Activated T-cell treated with anti-CD3 and anti-CD28 coated beads, Interleukin-2, amount 50 U/mL, for 72 hours (primary cell): ENCODE results near the gene KRT17. TPM values are rescaled to one million over a fixed set of nuclear protein-coding genes. Genes with fewer than 3 reads are reported as not detected.
"Not testable (repeated sequence)": the region's sequence is repeated elsewhere in the genome, so short reads cannot be mapped to it uniquely, and the experiment has no call there.

Experiments
- ATAC-seq, 2 donors: fragments of 150-1000 bp; cut with Tn5 transposase; replicated peaks in 1 of 2; 2 replicates each; pipeline ENCODE4 v1.10.0; 2021; ENCODE audit warnings: moderate library complexity in 2 of 2, mild to moderate bottlenecking in 1 of 2
- DNase-seq, 2 donors: peaks; one replicate each; pipeline ENCODE4 v3.0.0; 2021 to 2022; ENCODE audit warnings: mixed read lengths in 1 of 2
- H3K27ac Mint-ChIP-seq: one replicate; pipeline ENCODE4 v1.8.0; 2022; ENCODE audit warnings: mild to moderate bottlenecking, moderate library complexity, mixed read lengths
- H3K27me3 Mint-ChIP-seq: one replicate; pipeline ENCODE4 v1.8.0; 2022; ENCODE audit warnings: low read depth, mixed read lengths
- H3K36me3 Mint-ChIP-seq, 2 donors: one replicate each; pipeline ENCODE4 v1.8.0; 2022; ENCODE audit warnings: mixed read lengths in 2 of 2, mild to moderate bottlenecking in 1 of 2; ENCODE audit not compliant: insufficient read depth in 2 of 2
- H3K4me1 Mint-ChIP-seq: one replicate; pipeline ENCODE4 v1.8.0; 2022; ENCODE audit warnings: low read depth, mixed read lengths
- H3K4me3 Mint-ChIP-seq, 2 donors: one replicate each; pipeline ENCODE4 v1.8.0; 2022; ENCODE audit warnings: mild to moderate bottlenecking in 2 of 2, mixed read lengths in 2 of 2, moderate library complexity in 2 of 2
- H3K9me3 Mint-ChIP-seq, 2 donors: one replicate each; pipeline ENCODE4 v1.8.0; 2022; ENCODE audit warnings: mixed read lengths in 2 of 2
- total RNA-seq, 2 donors: library from RNA; stranded (reverse); gene quantifications; one replicate each; pipeline ENCODE4 v1.2.3, GENCODE V29; 2022

KRT17 gene
- total RNA-seq, 2 donors from 2014 or later: 0.63 TPM; not detected in 1

DNA sequence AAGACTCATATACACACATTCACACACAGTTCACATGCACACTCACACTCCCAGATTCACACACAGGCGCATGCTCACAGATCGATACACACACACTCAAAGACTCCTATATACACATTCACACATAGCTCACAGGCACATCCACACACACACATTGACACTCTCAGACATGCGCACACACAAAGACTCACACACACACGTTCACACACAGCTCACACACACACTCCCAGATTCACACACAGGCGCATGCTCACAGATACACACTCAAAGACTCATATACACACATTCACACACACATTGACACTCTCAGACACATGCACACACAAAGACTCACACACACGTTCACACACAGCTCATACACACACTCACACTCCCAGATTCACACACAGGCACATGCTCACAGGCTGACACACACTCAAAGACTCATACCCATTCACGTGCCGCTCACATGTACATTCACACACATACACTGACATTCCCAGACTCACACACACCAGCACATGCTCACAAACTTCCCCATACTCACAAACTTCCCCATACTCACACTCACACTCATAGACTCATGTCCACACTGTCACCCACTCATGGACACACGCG lies 25.6 kb upstream of the KRT17 start:
- DNase-seq (no peak), ATAC-seq (no peak)
- no peak overlapping the region for H3K27ac Mint-ChIP-seq
- H3K9me3 Mint-ChIP-seq: no peaks in the 10 kb centered on the region
- H3K4me3 Mint-ChIP-seq: no peak overlapping the region
- H3K4me1 Mint-ChIP-seq: peaks cover 10% of the 10 kb centered on the region
- H3K36me3 Mint-ChIP-seq: no peaks in the 10 kb centered on the region
- no peaks in the 10 kb centered on the region for H3K27me3 Mint-ChIP-seq

DNA sequence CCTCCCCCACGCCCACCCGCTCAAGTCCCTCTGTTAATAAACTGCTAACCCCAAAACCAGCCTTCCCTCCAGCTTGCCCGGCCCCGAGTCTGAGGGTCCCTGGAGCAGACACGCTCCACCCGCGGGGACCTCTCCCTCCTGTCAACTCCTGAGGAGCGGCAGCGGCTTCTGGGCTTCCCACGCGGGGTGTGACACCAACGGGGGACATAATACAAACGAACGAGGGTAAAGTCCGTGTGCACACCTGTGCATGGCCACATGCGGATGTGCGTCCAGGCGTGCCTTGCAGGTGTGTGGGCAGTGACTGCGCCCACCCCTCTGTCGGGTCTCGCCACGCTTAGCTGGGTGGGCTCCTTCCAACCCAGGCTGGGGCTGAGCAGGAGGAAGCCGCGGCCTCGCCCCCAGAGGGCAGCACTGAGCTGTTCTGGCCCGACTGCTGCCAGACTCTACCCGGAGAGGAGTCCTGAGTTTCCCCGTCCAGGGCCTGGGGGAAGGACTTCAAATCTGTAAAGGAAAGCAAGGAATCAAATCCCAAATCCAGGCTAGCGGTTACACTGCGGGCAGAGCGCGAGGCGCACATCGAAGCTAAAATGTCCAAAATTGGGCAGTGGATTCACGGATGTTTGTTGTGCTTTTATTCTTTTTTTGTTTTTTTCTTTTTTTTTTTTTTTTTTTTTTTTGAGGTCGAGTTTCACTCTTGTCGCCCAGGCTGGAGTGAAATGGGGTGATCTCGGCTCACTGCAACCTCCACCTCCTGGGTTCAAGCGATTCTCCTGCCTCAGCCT lies 24.2 kb upstream of the KRT17 start:
- Mint-ChIP-seq H3K4me1 (peaks cover 10% of the 10 kb centered on the region), H3K27me3 (no peaks in the 10 kb centered on the region), H3K9me3 (no peaks in the 10 kb centered on the region), H3K4me3 (peak overlapping the region; percentile 70 to 76), H3K27ac (no peak overlapping the region), H3K36me3 (no peaks in the 10 kb centered on the region)
- DNase-seq (peak; percentile 88 to 92), ATAC-seq (peak; percentile 89 to 92)

DNA sequence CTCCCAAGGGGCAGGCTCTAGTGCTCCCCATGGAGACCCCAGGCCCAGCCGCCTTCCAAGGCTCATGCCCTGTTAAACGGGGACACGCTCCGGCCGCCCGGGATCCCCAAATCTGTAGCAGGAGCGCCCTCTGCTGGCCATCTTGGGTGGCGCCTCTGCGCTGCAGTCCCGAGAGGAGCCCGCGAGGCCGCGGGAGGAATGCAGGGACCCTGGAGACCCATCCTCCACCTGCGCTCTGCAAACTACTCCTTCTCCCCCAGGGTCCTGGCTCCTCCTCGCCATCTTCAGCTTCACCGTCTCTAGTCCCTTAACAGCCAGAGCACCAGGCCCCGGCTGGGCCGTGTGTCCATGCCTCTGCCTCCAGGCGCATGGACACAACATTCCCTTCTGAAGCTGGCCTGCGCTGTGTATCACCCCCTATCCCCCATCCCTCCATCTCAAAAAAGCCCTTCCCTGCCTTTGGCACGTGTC lies 23.6 kb upstream of the KRT17 start:
- DNase-seq (peak; percentile 86 to 93), ATAC-seq (peak; percentile 80 to 82)
- no peaks in the 10 kb centered on the region for H3K9me3 Mint-ChIP-seq
- H3K4me3 Mint-ChIP-seq: peak overlapping the region; percentile 70 to 76
- H3K27ac Mint-ChIP-seq: no peak overlapping the region
- no peaks in the 10 kb centered on the region for H3K27me3 Mint-ChIP-seq
- peaks cover 10% of the 10 kb centered on the region for H3K4me1 Mint-ChIP-seq
- H3K36me3 Mint-ChIP-seq: no peaks in the 10 kb centered on the region

DNA sequence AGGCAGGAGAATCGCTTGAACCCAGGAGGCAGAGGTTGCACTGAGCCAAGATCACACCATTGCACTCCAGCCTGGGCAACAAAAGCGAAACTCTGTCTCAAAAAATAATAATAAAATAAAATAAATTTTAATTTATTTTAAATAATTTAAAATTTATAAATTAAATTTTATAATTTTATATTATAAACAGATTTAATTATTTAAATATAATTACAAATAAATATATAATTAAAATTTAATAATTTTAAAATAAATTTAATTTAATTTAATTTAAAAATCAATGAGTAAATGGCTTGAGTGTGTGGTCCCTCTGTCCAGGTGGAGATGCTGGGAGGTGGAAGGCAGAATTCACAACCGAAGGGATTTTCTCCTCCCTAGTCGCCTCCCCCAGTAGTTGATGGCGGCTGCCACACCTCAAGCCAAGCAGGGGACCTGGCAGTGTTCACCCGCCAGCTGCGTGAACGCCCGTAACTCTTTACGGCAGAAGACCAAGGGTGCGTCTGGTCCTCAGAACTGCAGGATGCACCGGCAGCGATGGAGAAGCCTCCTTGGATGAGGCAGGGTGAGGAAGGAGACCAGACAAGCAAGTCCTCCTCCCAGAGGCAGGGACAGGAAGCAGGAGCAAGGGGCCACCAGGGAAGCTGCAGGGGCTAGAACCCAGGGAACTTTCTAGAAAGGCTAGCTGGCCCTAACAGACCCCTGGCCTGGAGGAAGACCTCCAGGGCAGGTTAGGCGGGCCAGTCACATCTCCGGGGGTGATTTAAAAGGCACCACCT lies 22.9 kb upstream of the KRT17 start:
- DNase-seq (no peak), ATAC-seq (no peak)
- H3K27me3 Mint-ChIP-seq: no peaks in the 10 kb centered on the region

DNA sequence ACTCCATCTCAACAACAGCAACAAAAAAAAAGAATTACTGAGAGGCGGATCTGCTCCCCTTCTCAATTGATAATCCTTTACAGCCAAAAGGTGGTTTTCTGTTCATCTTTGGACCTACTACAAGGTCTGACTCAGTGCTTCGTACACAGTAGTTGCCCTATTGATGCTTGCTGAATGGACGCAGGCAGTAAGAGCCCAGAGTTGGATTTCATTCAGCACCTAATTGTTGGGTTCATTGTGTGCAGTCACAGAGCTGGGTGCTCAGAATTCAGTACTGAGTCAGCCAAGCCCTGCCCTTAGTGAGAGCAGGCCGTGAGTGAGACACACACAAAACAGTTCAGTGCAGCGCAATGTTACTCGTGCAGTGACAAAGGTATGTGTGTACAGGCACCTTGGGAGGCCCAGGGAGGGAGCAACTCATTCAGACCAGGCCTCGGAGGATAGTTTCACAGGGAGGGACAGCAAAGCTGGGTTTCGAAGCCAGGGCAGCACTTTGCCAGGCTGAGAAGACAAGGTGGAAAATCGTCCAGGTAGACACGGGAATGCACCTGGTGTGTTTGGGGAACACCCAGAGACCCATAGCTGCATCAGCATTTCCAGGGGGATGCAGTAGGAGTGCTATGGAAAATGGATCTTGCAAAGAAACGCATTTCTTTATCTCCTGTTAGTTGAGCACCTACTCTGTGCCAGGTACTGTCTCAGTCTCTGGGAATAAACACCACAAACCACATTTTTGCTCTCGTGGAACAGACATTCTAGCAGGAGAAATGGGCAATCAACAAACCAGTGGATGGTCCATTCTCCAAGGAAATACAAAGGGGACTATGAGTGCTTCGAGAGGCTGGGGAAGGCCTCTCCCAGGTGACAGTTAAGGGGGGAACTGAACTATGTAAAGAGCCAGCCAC lies 18.1 kb upstream of the KRT17 start:
- DNase-seq: no peak
- ATAC-seq: no peak
- H3K9me3 Mint-ChIP-seq: no peaks in the 10 kb centered on the region
- H3K4me3 Mint-ChIP-seq: no peak overlapping the region
- H3K4me1 Mint-ChIP-seq: no peaks in the 10 kb centered on the region
- H3K27ac Mint-ChIP-seq: no peak overlapping the region
- no peaks in the 10 kb centered on the region for H3K27me3 Mint-ChIP-seq
- no peaks in the 10 kb centered on the region for H3K36me3 Mint-ChIP-seq

More for the DNA sequence above, 22.9 kb upstream of the KRT17 start:
- H3K36me3 Mint-ChIP-seq: no peaks in the 10 kb centered on the region
- no peak overlapping the region for H3K4me3 Mint-ChIP-seq
- H3K4me1 Mint-ChIP-seq: peaks cover 10% of the 10 kb centered on the region
- H3K27ac Mint-ChIP-seq: no peak overlapping the region
- no peaks in the 10 kb centered on the region for H3K9me3 Mint-ChIP-seq

DNA sequence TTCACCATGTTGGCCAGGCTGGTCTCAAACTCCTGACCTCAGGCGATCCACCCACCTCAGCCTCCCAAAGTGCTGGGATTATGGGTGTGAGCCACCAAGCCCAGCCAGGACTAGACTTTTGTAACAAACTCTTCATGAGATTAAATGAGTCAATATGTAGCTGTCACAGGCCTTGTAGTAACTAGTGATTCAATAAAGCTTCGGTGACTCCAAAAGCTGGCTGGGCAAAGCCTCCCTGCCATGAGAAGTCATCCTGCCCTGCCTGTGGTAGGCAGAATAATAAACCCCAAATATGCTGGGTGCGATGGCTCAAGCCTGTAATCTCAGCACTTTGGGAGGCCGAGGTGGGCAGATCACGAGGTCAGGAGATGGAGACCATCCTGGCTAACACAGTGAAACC lies 16.2 kb upstream of the KRT17 start:
- not testable (repeated sequence) for H3K27ac Mint-ChIP-seq, H3K4me1 Mint-ChIP-seq, ATAC-seq, H3K27me3 Mint-ChIP-seq, H3K4me3 Mint-ChIP-seq, H3K36me3 Mint-ChIP-seq, DNase-seq, H3K9me3 Mint-ChIP-seq

DNA sequence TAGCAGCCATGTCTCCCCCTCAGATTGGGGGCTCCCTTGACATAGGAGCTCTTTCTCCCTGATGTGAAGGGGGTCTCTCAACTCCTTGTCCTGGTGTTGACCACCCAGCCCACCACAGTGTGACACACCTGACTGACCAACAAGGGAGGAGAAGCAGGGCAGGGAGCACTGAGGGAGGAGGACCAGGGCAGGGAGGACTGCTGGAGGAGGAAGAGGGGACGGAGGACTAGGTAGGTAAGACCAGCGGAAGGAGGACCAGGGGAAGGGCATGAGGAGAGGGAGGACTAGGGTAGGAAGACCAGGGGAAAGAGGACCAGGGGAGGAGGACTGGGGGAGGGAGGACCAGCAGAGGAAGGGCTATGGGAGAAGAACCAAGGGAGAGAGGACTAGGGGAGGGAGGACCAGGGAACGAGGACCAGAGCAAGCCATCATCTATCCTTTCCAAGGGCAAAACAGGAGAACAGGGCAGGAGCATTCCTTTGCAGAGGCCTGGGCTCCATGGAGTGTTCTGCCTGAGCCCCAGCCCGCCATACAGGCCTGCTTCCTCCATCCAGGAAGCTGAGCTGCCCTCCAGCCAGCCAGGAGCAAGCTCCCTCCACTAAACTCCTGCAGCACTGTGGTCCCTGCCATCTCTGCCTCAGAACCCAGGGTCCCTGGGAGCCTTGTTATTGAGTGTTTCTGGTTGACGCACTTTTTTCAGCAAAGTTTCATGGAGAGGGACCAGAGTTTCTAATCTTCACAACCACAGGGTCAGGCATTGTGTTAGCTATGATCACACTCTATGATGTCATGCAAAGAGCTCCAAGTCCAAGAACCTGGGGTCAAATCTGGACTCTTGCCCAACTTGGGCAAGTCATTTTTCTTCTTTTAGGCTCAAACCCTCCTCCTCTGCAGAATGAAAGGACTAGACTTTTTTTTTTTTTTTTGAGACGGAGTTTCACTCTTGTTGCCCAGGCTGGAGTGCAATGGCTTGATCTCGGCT lies 15.4 kb upstream of the KRT17 start:
- H3K27me3 Mint-ChIP-seq: no peaks in the 10 kb centered on the region
- no peak overlapping the region for H3K4me3 Mint-ChIP-seq
- H3K4me1 Mint-ChIP-seq: no peaks in the 10 kb centered on the region
- no peak for ATAC-seq
- no peak overlapping the region for H3K27ac Mint-ChIP-seq
- DNase-seq: no peak
- H3K9me3 Mint-ChIP-seq: no peaks in the 10 kb centered on the region
- H3K36me3 Mint-ChIP-seq: no peaks in the 10 kb centered on the region

DNA sequence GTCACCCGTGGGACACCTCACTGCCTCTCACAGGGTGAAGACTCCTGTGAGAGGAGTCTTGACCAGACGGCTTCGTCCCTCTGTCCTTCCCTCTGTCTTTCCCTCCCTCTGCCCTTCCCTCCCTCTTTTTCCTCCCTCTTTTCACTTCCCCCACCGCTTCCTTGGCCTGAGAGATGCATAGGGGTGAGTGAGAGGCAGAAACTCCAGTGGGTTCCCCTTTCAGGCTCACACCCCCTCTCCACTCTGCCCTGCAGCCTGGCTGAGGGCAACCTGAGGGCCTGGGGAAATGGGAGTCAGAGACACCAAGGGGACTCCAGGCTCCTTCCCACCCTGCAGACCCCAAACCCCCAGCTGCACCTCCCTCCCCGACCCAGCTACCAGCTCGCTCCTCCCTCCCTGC lies 14.6 kb upstream of the KRT17 start:
- H3K27ac Mint-ChIP-seq: no peak overlapping the region
- ATAC-seq: no peak
- no peaks in the 10 kb centered on the region for H3K36me3 Mint-ChIP-seq
- DNase-seq: no peak
- H3K4me1 Mint-ChIP-seq: no peaks in the 10 kb centered on the region
- no peaks in the 10 kb centered on the region for H3K27me3 Mint-ChIP-seq
- H3K4me3 Mint-ChIP-seq: no peak overlapping the region
- H3K9me3 Mint-ChIP-seq: no peaks in the 10 kb centered on the region

DNA sequence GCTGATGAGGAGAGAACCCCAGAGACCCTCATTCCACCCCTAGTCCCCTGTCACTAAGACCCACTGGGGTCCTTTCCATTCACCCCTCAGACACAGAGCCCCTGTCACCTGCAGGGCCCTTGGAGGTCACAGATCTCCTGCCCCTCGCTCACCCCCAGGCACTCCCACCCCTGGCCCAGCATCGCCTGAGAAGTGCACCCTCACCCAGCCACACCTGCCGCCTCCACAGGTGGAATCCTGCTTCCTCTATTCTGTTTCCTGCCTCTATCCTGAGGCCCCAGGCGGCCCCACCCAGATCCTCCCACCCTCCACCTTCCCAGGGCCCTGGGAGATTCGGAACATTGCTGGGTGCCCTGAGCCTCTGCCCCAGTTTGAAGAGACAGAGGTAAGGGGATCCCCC lies 13.8 kb upstream of the KRT17 start:
- DNase-seq (no peak), ATAC-seq (no peak)
- Mint-ChIP-seq H3K36me3 (no peaks in the 10 kb centered on the region), H3K9me3 (no peaks in the 10 kb centered on the region), H3K4me3 (no peak overlapping the region), H3K4me1 (no peaks in the 10 kb centered on the region), H3K27ac (no peak overlapping the region), H3K27me3 (no peaks in the 10 kb centered on the region)

DNA sequence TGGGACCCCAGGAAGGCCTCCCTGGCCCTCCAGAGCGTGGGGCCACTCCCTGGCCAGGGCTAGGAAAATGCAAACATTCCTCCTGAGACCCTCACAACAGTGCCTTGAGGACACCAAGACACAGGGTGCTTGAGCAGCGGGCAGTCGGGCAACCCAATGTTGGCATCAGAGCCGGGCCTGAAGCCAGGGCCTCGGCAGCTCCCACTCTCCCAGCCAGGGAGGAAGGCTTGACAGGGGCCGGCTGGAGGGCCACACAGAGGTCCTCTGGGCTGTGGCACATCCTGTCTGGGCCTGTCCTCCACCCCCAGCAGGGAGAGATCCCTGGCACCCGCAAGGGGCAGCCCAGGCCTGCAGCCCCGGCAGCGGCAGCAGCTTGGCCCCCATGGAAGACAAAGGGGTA lies 12.3 kb upstream of the KRT17 start:
- DNase-seq: no peak
- no peaks in the 10 kb centered on the region for H3K27me3 Mint-ChIP-seq
- no peaks in the 10 kb centered on the region for H3K9me3 Mint-ChIP-seq
- no peak overlapping the region for H3K4me3 Mint-ChIP-seq
- H3K27ac Mint-ChIP-seq: no peak overlapping the region
- H3K36me3 Mint-ChIP-seq: no peaks in the 10 kb centered on the region
- H3K4me1 Mint-ChIP-seq: no peaks in the 10 kb centered on the region
- ATAC-seq: no peak

DNA sequence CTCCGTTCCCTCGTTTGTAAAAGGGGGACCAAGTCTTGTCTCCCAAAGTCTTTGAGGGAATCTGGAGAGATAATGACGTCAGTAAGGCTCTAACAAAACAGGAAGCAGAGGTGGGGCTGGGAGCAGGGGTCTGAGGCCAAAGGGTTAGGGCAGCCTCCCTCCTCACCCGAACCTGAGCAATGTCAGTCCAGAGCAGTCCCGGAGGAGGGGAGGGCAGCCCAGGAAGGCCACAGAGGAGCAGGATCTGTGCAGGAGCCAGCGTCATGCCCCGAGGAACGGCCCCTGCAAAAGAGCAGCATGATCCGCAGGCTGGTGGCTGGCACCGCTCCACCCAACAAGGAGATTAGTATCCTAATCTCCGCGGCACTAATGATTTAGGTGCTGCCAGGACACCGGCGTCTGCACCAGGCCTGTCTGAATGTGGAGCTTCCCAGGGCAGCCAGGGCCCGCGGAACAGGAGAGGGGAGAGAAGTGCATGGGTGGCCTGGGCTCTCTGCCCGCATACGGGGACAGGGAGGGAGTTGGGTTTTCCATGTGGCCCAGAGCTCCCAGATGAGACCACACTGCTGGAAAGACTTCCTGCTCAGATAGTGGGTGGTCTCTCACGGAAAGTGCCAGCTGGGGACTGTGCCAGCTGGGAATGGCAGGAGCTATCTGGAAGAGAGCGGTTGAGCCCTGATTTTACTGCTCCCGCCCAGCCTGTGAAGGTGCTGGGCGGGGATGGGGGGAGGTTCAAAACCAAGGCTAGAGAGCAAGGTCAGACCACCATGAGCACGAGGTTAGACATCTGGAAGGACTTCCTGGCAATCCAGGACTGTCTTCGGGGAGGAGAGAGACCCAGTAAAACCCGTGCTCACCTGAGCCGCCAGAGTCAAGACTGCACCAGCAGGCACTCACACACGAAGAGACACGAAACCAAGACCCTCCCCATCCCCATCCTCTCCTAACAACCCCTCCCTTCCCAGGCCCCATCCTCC lies 11.0 kb upstream of the KRT17 start:
- Mint-ChIP-seq H3K27me3 (no peaks in the 10 kb centered on the region), H3K4me3 (no peak overlapping the region), H3K27ac (no peak overlapping the region), H3K4me1 (no peaks in the 10 kb centered on the region), H3K9me3 (no peaks in the 10 kb centered on the region), H3K36me3 (no peaks in the 10 kb centered on the region)
- no peak for ATAC-seq
- no peak for DNase-seq
